Stromal cell of bone marrow (primary cell): ENCODE results near the gene VPS26A.

Source experiments
- DNase-seq: peaks from one replicate; pipeline ENCODE4 v3.0.0-alpha.2; 2012; ENCODE audit warnings: low read depth

The VPS26A gene

GRCh38 chr10:69179089-69179742, 55.2 kb downstream of the VPS26A start:
- DNase-seq: no peak

GRCh38 chr10:69179743-69180524, 56.0 kb downstream of the VPS26A start, which contains the start of gene SUPV3L1:
TSS of gene SUPV3L1 (plus strand) at chr10:69180234. CDS start at chr10:69180292, 58 bp downstream.
- DNase-seq: peak; percentile 96

GRCh38 chr10:69180525-69181204, 56.7 kb downstream of the VPS26A start:
- no peak for DNase-seq

- DNase-seq: no peak
Measured at GRCh38 chr10:69181433-69181832, 57.5 kb downstream of the VPS26A start.

GRCh38 chr10:69182005-69182404, 58.0 kb downstream of the VPS26A start:
- DNase-seq: no peak

- DNase-seq: no peak
Measured at GRCh38 chr10:69186524-69186923, 62.5 kb downstream of the VPS26A start.

GRCh38 chr10:69201045-69201444, 77.1 kb downstream of the VPS26A start:
- DNase-seq: no peak

GRCh38 chr10:69202332-69202731, 78.4 kb downstream of the VPS26A start:
- DNase-seq: no peak

- DNase-seq: no peak
Measured at GRCh38 chr10:69208761-69209160, 84.8 kb downstream of the VPS26A start.

- DNase-seq: no peak
Measured at GRCh38 chr10:69209787-69210484, 86.0 kb downstream of the VPS26A start.

- DNase-seq: no peak
Measured at GRCh38 chr10:69211104-69211503, 87.1 kb downstream of the VPS26A start.

- DNase-seq: no peak
Measured at GRCh38 chr10:69211524-69211923, 87.5 kb downstream of the VPS26A start.

- no peak for DNase-seq
Measured at GRCh38 chr10:69213591-69214311, 89.8 kb downstream of the VPS26A start.

GRCh38 chr10:69214666-69215131, 90.7 kb downstream of the VPS26A start:
- no peak for DNase-seq

- DNase-seq: no peak
Measured at GRCh38 chr10:69215405-69216171, 91.6 kb downstream of the VPS26A start.

GRCh38 chr10:69216577-69217118, 92.7 kb downstream of the VPS26A start:
- DNase-seq: no peak

GRCh38 chr10:69217119-69217754, 93.3 kb downstream of the VPS26A start:
- DNase-seq: no peak

- DNase-seq: no peak
Measured at GRCh38 chr10:69218831-69219230, 94.9 kb downstream of the VPS26A start.

GRCh38 chr10:69220041-69220451, 96.1 kb downstream of the VPS26A start, which contains the start of gene HKDC1:
TSS of gene HKDC1 (plus strand) at chr10:69220332. CDS start at chr10:69220436, 104 bp downstream.
- DNase-seq: no peak

- DNase-seq: no peak
Measured at GRCh38 chr10:69220507-69220906, 96.5 kb downstream of the VPS26A start.
